ENCODE measurements around the gene ZNF143. TPM values are rescaled to one million over a fixed set of nuclear protein-coding genes. Genes with fewer than 3 reads are reported as not detected.

ZNF143 gene
- total RNA-seq, 1 experiment from 2014 or later = 35.8 TPM

- no peak overlapping the region for H3K4me3 Mint-ChIP-seq
- peaks cover 3% of the 10 kb centered on the region; the same call in 1 of the 2 replicates for H3K4me1 Mint-ChIP-seq
- no peak overlapping the region for H3K27ac Mint-ChIP-seq
- H3K36me3 Mint-ChIP-seq = peaks cover 11% of the 10 kb centered on the region
- POLR2A ChIA-PET = no interaction called here
- no peak for ATAC-seq
- CTCF ChIA-PET = interaction anchor here (5.3 kb wide), 1 partner anchor 15 kb away, joined by 34 read pairs; no protein-coding TSS in a partner anchor
- DNase-seq (ENCODE audit: low spot score) = no peak
- no peak for TF ChIP-seq CBFB (CRISPR knock-in tag; IDR thresholded peaks at IDR 0.05; ENCODE audit: low read depth)
- TF ChIP-seq HMGXB4 (CRISPR knock-in tag; IDR thresholded peaks at IDR 0.05) = no peak
- TF ChIP-seq AR (CRISPR knock-in tag; IDR thresholded peaks at IDR 0.05) = no peak
- TF ChIP-seq ERG (CRISPR knock-in tag; IDR thresholded peaks at IDR 0.05) = no peak
- no peak for TF ChIP-seq E2F1 (CRISPR knock-in tag; IDR thresholded peaks at IDR 0.05)
- TF ChIP-seq SMAD4 (CRISPR knock-in tag; IDR thresholded peaks at IDR 0.05) = no peak
- no peak for TF ChIP-seq ZNF416 (CRISPR knock-in tag; IDR thresholded peaks at IDR 0.05)
- TF ChIP-seq FOXP4 (CRISPR knock-in tag; IDR thresholded peaks at IDR 0.05) = no peak
- no peak for TF ChIP-seq ELF4 (CRISPR knock-in tag; IDR thresholded peaks at IDR 0.05; ENCODE audit: low read depth)
- no peak for TF ChIP-seq JAZF1 (CRISPR knock-in tag; IDR thresholded peaks at IDR 0.05)
- TF ChIP-seq SP1 (CRISPR knock-in tag; conservative IDR thresholded peaks at IDR 0.05) = no peak
- TF ChIP-seq GTF2I (CRISPR knock-in tag; conservative IDR thresholded peaks at IDR 0.05) = no peak
- no peak for TF ChIP-seq E2F5 (CRISPR knock-in tag; IDR thresholded peaks at IDR 0.05)
- H3K27me3 Mint-ChIP-seq (ENCODE audit: low read depth) = no peaks in the 10 kb centered on the region; the same call in 1 of the 2 replicates
- H3K9me3 Mint-ChIP-seq = peaks cover 14% of the 10 kb centered on the region
Measured at GRCh38 chr11:9550191-9550628, 89.4 kb downstream of the ZNF143 start.

- peaks cover 27% of the 10 kb centered on the region for H3K9me3 Mint-ChIP-seq
- peaks cover 21% of the 10 kb centered on the region for H3K36me3 Mint-ChIP-seq
- peaks cover 15% of the 10 kb centered on the region for H3K4me1 Mint-ChIP-seq
- POLR2A ChIA-PET = interaction anchor here (1.7 kb wide), 1 partner anchor 12 kb away, joined by 8 read pairs; the partner anchor contains the start of gene WEE1
- CTCF ChIA-PET = interaction anchor here (1.3 to 1.9 kb wide), 3 partner anchors 27 to 55 kb away, joined by 4 to 9 read pairs (median 4); no protein-coding TSS in a partner anchor
- H3K4me3 Mint-ChIP-seq = no peak overlapping the region
- no peak overlapping the region for H3K27ac Mint-ChIP-seq
- ATAC-seq (no peak), DNase-seq (ENCODE audit: low spot score) (no peak)
- no peaks in the 10 kb centered on the region for H3K27me3 Mint-ChIP-seq (ENCODE audit: low read depth)
- TF ChIP-seq GRHL2 (CRISPR knock-in tag; IDR thresholded peaks at IDR 0.05; ENCODE audit: insufficient replicate concordance, severe bottlenecking) (no peak), ZNF121 (CRISPR knock-in tag; IDR thresholded peaks at IDR 0.05) (no peak), FOXJ3 (CRISPR knock-in tag; IDR thresholded peaks at IDR 0.05; ENCODE audit: borderline replicate concordance) (no peak), CBFB (CRISPR knock-in tag; IDR thresholded peaks at IDR 0.05; ENCODE audit: low read depth) (no peak), E2F1 (CRISPR knock-in tag; IDR thresholded peaks at IDR 0.05) (no peak), ZBTB43 (CRISPR knock-in tag; IDR thresholded peaks at IDR 0.05) (no peak)
Measured at GRCh38 chr11:9561279-9561982, 100.6 kb downstream of the ZNF143 start.

Data from WTC11 (cell line).